Transverse colon (tissue), 4 donors: ENCODE data around the gene WDR37. TPM values are rescaled to one million over a fixed set of nuclear protein-coding genes. Genes with fewer than 3 reads are reported as not detected.

Experiments used
- DNase-seq: peaks from one replicate; pipeline ENCODE4 v3.0.0-alpha.2; 2019
- H3K27ac ChIP-seq, 4 donors: fragments of 200-600 bp; sonication (generic); 2 replicates each; pipeline ENCODE4 v1.5.1; 2016 to 2018; ENCODE audit warnings: inconsistent platforms in 4 of 4
- H3K27me3 ChIP-seq: fragments of 200-600 bp; sonication (generic); 2 replicates; pipeline ENCODE4 v1.5.1; 2017; ENCODE audit warnings: inconsistent platforms
- H3K36me3 ChIP-seq, 4 donors: fragments of 200-600 bp; sonication (generic); 2 replicates each; pipeline ENCODE4 v1.5.1; 2017 to 2019; ENCODE audit warnings: inconsistent platforms in 4 of 4
- H3K4me1 ChIP-seq, 4 donors: fragments of 200-600 bp; sonication (generic); 2 replicates each; pipeline ENCODE4 v1.5.1; 2017 to 2020; ENCODE audit warnings: inconsistent platforms in 4 of 4
- H3K4me3 ChIP-seq, 4 donors: fragments of 200-600 bp; sonication (generic); 1 replicate in 1 of 4; 2 replicates in 3 of 4; pipeline versions ENCODE4 v1.5.1 to v1.6.1; 2017 to 2019; ENCODE audit warnings: inconsistent platforms in 4 of 4
- H3K9me3 ChIP-seq, 2 donors: fragments of 200-600 bp; sonication (generic); 2 replicates each; pipeline ENCODE4 v1.5.1; 2017 to 2019; ENCODE audit warnings: inconsistent platforms in 2 of 2
- CTCF ChIP-seq, 5 experiments: fragments of 200-600 bp in 3 of 5; fragments of 450-650 bp in 2 of 5; sonication (generic) in 3 of 5; IDR thresholded peaks; 1 replicate in 2 of 5; 2 replicates in 3 of 5; pipeline ENCODE4 v1.5.1; 2016 to 2017; ENCODE audit warnings: antibody characterized with exemption in 5 of 5, inconsistent platforms in 3 of 5, mild to moderate bottlenecking in 2 of 5, moderate library complexity in 1 of 5
- EP300 ChIP-seq: sonication (generic); formaldehyde crosslinking; IDR thresholded peaks from one replicate; pipeline ENCODE4 v1.6.1; 2017; ENCODE audit warnings: antibody characterized with exemption, low read depth
- POLR2A ChIP-seq: fragments of 450-650 bp; IDR thresholded peaks from one replicate; pipeline ENCODE4 v1.6.1; 2016; ENCODE audit warnings: antibody characterized with exemption, mild to moderate bottlenecking, moderate library complexity
- POLR2AphosphoS5 ChIP-seq, 3 donors: sonication (generic); formaldehyde crosslinking; IDR thresholded peaks; one replicate each; pipeline ENCODE4 v1.6.1; 2016; ENCODE audit warnings: antibody characterized with exemption in 3 of 3
- WGBS, 2 donors: methylation state at CpG; one replicate each; pipeline ENCODE4 v1.1.5; 2018; ENCODE audit warnings: low coverage in 1 of 2; 5-methylcytosine and 5-hydroxymethylcytosine counted together
- in situ Hi-C, 4 donors: fragments of 200-750 bp; cut with MboI; loops; one replicate each; pipeline versions ENCODE4 v1.15.0 to v1.15.1; 2017; ENCODE audit warnings: low sequenced_read_pairs in 3 of 4, low pct_ligation_motif_present in 1 of 4, low pct_unique_long_range_greater_than_20kb in 1 of 4
- intact Hi-C: fragments of 100-400 bp; cut with DNase I; formaldehyde crosslinking; loops from one replicate; pipeline ENCODE4 v1.15.1; 2023; ENCODE audit warnings: low total_unique reads
- total RNA-seq, 4 donors: library from RNA; depleted of rRNA; stranded (reverse); fragments of >200 nt; gene quantifications; one replicate each; pipeline ENCODE4 v1.1.0, GENCODE V29; 2016

Gene WDR37
- total RNA-seq, 4 donors from 2014 or later, result 14.5 to 22.1 (median 19.7) TPM

GRCh38 chr10:1078668-1079067 is 22.5 kb downstream of the WDR37 start:
- H3K27ac ChIP-seq, result peak overlapping the region; percentile 68 to 82 (median 79)
- H3K4me3 ChIP-seq, result no peak overlapping the region
- intact Hi-C loops (no loop called here), in situ Hi-C loops (no loop called here)
- no peak for TF ChIP-seq POLR2AphosphoS5 (IDR thresholded peaks at IDR 0.05)
- no peak for TF ChIP-seq POLR2A
- no peak for DNase-seq
- H3K27me3 ChIP-seq, result no peaks in the 10 kb centered on the region
- peaks cover 0 to 18% (median 8%) of the 10 kb centered on the region in 4 donors for H3K4me1 ChIP-seq
- H3K36me3 ChIP-seq, result peaks cover 0 to 35% (median 21%) of the 10 kb centered on the region in 4 donors
- no peaks in the 10 kb centered on the region for H3K9me3 ChIP-seq

- no peak overlapping the region for H3K27ac ChIP-seq
- DNase-seq, result no peak
- in situ Hi-C loops (no loop called here), intact Hi-C loops (loop anchor here (5.0 kb wide), 1 partner anchor 1074 kb away; no protein-coding TSS in a partner anchor)
- peaks cover 0 to 66% (median 30%) of the 10 kb centered on the region in 4 donors for H3K36me3 ChIP-seq
- no peak overlapping the region for H3K4me3 ChIP-seq
- H3K27me3 ChIP-seq, result no peaks in the 10 kb centered on the region
- H3K9me3 ChIP-seq, result no peaks in the 10 kb centered on the region
- 92 to 95% methylated on average over 10 to 17 of the region's 17 CpGs for WGBS, 2 donors
- TF ChIP-seq EP300 (no peak), POLR2AphosphoS5 (IDR thresholded peaks at IDR 0.05) (no peak), CTCF (IDR thresholded peaks at IDR 0.05) (no peak), POLR2A (no peak)
- peaks cover 0 to 8% (median 4%) of the 10 kb centered on the region in 4 donors for H3K4me1 ChIP-seq
These were observed 27.4 kb downstream of the WDR37 start for GRCh38 chr10:1083581-1083980.

GRCh38 chr10:1084011-1084950 is 28.1 kb downstream of the WDR37 start:
- in situ Hi-C loops, result no loop called here
- H3K4me1 ChIP-seq, result peaks cover 0 to 4% (median under 1%) of the 10 kb centered on the region in 4 donors
- no peak overlapping the region for H3K4me3 ChIP-seq
- H3K9me3 ChIP-seq, result no peaks in the 10 kb centered on the region
- intact Hi-C loops, result loop anchor here (5.0 kb wide), 1 partner anchor 1073 kb away; no protein-coding TSS in a partner anchor
- peaks cover 0 to 65% (median 34%) of the 10 kb centered on the region in 4 donors for H3K36me3 ChIP-seq
- 75 to 95% methylated on average over 1 to 28 of the region's 28 CpGs for WGBS, 2 donors
- H3K27ac ChIP-seq, result no peak overlapping the region
- no peak for TF ChIP-seq POLR2A
- TF ChIP-seq POLR2AphosphoS5 (IDR thresholded peaks at IDR 0.05), result no peak
- no peak for TF ChIP-seq CTCF (IDR thresholded peaks at IDR 0.05)
- TF ChIP-seq EP300, result no peak
- no peak for DNase-seq
- no peaks in the 10 kb centered on the region for H3K27me3 ChIP-seq

GRCh38 chr10:1085258-1085657 is 29.1 kb downstream of the WDR37 start:
- WGBS, 2 donors, result 93 to 94% methylated on average over 3 to 4 of the region's 4 CpGs
- H3K36me3 ChIP-seq, result peaks cover 0 to 66% (median 30%) of the 10 kb centered on the region in 4 donors

GRCh38 chr10:1086787-1087186 is 30.6 kb downstream of the WDR37 start:
- in situ Hi-C loops (no loop called here), intact Hi-C loops (no loop called here)
- DNase-seq, result no peak
- Histone ChIP-seq H3K36me3 (peaks cover 0 to 67% (median 31%) of the 10 kb centered on the region in 4 donors), H3K4me1 (no peaks in the 10 kb centered on the region), H3K4me3 (no peak overlapping the region), H3K27ac (no peak overlapping the region), H3K27me3 (no peaks in the 10 kb centered on the region), H3K9me3 (no peaks in the 10 kb centered on the region)
- whole genome bisulfite sequencing, 2 donors, result 90 to 92% methylated on average over 12 to 13 of the region's 13 CpGs
- TF ChIP-seq POLR2A (no peak), POLR2AphosphoS5 (IDR thresholded peaks at IDR 0.05) (no peak), CTCF (IDR thresholded peaks at IDR 0.05) (no peak)

More at GRCh38 chr10:1085258-1085657, 29.1 kb downstream of the WDR37 start:
- Histone ChIP-seq H3K4me1 (no peaks in the 10 kb centered on the region), H3K9me3 (no peaks in the 10 kb centered on the region), H3K27ac (no peak overlapping the region), H3K27me3 (no peaks in the 10 kb centered on the region), H3K4me3 (no peak overlapping the region)
- intact Hi-C loops (no loop called here), in situ Hi-C loops (no loop called here)
- no peak for DNase-seq
- TF ChIP-seq EP300, result no peak
